HG02571 (cell line): Measurements from ENCODE around the gene CACNG3.
"Not testable (repeated sequence)": the region's sequence is repeated elsewhere in the genome, so short reads cannot be mapped to it uniquely, and the experiment has no call there.

ENCODE experiments used
- ATAC-seq: cut with Tn5 transposase; IDR thresholded peaks from one replicate; pipeline ENCODE4 v1.9.1; 2021; ENCODE audit warnings: mild to moderate bottlenecking, moderate library complexity; ENCODE audit not compliant: unreplicated experiment

Gene CACNG3

DNA sequence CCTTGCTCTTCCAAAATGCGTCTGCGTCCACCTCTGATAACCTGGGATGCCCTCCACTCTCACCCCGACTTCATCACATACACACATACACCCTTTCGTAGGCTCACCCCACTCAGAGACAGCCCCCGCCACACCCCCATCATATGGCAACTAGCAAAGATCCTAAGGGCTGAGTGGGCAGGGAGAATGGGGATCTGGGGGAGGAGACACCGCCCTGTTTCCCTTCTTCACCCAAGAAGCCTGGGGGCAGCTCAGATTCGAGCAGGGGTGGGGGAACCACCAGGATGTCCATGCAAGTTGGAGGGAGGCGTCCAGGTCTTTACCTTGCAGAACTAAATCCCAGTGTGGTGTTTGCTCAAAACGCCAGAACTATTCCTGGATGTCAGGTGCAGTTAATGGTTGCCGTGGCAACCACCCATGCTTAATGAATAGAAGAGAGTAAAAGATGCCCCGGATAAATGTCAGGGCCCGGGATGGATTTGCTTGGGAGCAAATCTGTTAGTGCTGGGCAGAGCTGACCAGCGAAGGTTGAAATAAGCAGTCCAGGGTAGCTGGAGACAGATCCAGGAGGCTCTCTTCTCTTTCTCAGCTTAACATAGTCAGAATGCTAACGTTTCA, 72.8 kb downstream of the CACNG3 start:
- ATAC-seq, result no peak

DNA sequence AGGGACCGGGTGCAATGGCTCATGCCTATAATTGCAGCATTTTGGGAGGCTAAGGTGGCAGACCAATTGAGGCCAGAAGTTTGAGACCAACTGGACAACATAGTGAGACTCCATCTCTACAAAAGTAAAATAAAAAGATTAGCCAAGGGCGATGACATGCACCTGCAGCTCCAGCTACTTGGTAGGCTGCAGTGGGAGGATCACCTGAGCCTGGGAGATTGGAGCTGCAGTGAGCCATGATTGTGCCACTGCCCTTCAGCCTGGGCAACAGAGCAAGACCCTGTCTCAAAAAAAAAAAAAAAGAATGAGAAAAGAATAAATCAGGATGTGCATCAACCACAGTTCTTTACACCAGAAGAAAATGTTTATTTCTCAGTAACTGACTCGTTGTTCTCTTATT, 76.0 kb downstream of the CACNG3 start:
- no peak for ATAC-seq

DNA sequence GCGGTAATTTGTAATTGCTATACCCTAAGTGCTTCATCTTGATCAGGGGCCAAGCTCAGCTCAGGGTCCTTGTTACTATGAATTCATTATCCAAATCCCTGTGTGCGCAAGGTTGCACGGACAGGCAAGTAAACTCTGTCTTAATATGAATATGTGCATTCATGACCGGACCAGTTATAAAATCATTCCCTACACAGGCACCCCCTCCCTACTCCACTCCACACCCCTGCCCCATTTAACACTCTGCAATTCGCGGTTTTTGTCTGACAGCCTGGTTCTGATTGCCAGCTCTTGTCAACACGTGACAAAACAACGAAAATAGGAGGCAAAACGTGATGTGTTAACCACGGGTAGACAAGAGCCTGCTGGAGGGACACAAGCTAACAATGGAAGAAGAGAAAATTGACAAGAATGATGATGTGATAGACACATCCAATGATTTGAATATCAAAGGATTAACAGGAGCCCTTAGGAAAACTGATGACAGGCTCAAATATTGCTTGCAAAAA, 76.5 kb downstream of the CACNG3 start:
- no peak for ATAC-seq

DNA sequence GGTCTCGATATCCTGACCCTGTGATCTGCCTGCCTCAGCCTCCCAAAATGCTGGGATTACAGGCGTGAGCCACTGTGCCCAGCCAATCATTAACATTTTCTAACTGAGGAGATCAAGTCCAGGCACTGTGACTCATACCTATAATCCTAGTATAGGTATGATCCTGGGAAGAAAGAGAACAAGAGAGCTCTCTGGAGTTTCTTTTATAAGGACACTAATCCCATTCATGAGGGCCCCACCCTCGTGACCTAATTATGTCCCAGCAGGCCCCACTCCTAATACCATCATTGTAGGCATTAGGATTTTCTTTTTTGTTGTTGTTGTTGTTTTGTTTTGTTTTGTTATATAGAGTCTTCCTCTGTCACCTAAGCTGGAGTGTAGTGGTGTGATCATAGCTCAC, 80.4 kb downstream of the CACNG3 start:
- no peak for ATAC-seq

DNA sequence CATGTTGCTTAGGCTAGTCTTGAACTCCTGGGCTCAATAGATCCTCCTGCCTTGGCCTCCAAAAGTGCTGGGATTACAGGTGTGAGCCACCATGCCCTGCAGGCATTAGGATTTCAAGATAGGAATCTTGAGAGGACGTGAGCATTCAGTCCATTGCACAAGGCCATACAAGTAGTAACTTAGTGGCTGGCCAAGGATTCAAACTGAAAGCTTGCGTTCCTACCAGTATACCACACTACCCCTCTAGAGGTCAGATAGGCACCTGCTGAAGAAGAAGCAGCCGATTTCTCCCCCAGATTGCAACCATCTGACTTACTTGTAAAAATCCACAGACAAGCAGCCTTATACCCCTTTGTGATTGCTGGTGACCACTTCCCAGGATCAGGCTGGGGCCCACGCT, 80.9 kb downstream of the CACNG3 start:
- ATAC-seq, result no peak

DNA sequence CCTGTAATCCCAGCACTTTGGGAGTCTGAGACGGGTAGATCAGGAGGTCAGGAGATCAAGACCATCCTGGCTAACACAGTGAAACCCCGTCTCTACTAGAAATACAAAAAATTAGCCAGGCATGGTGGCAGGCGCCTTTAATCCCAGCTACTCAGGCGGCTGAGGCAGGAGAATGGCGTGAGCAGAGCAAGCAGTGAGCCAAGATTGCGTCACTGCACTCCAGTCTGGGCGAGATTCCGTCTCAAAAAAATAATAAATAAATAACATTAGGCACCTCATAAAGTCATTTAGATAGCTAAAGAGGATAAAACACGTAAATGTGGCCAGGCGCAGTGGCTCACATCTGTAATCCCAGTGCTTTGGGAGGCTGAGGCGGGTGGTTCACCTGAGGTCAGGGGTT, 87.7 kb downstream of the CACNG3 start:
- ATAC-seq, result not testable (repeated sequence)

DNA sequence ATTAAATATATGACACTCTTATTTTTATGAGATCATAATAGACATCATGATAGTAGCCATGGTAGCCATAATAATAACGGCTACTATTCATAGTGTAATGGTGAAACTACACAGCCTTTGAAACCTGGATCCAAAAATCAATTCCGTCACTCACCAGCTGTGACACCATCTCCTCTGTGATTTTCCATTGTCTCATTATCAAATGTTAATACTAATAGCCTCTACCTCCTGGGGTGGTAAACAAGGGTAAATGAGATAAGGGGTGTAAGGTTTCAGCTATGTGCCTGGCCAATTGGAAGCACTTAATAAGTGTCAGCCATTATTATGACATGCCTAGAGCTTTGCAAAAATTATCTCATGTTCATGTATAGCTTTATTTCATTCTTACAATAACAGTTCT, 88.6 kb downstream of the CACNG3 start:
- no peak for ATAC-seq

DNA sequence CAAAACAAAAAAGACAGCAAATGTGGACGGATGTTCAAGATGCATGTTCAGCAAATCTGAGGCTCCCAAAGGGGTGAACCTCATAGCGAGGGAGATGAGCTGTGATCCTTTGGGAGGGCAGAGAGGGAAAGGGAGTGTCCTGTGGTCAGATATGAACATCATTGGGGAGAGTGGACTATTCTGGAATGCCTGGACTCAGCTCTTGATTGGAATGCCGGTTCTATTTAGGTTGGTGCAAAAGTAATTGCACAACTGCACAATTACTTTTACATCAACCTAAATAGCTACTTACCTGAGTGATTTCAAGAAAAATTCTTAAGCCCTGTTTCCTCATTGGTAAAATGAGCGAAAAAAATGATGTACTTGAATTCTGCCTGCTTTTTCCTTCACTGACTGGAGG, 89.6 kb downstream of the CACNG3 start:
- no peak for ATAC-seq

DNA sequence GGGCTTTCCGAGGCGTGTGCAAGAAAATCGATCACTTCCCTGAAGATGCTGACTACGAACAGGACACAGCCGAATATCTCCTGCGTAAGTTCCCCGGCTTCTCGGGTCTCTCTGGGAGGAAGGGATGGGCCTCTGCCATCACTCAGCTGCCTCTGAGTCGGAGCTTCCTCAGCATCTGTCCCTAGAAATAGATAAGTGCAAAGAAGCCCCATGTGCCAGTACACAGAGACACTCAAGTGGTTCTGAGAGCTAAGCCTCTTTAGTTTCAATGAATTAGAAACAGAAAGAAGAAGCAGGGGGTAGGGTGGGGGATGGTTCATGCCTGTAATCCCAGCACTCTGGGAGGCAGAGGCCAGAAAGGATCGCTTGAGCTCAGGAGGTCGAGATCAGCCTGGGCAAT, 90.6 kb downstream of the CACNG3 start:
- no peak for ATAC-seq

DNA sequence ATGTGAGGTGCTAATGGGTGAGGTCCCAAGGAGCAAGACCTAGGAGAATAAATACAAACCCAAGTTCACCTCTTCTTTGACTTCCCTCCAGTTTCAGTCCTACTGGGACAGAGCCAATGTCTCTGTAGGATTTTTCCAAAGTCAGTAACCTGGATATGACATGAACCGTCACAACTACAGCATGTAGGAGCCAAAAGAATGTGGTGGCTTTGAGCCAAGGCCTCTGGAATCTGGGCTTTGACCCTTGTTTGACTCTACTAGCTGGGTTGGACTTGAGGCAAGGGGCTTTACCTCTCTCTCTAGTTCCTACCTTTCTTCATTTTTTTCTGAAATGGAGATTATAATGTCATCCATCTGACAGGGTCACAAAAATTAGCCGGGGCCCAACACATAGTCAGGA, 91.4 kb downstream of the CACNG3 start:
- no peak for ATAC-seq

DNA sequence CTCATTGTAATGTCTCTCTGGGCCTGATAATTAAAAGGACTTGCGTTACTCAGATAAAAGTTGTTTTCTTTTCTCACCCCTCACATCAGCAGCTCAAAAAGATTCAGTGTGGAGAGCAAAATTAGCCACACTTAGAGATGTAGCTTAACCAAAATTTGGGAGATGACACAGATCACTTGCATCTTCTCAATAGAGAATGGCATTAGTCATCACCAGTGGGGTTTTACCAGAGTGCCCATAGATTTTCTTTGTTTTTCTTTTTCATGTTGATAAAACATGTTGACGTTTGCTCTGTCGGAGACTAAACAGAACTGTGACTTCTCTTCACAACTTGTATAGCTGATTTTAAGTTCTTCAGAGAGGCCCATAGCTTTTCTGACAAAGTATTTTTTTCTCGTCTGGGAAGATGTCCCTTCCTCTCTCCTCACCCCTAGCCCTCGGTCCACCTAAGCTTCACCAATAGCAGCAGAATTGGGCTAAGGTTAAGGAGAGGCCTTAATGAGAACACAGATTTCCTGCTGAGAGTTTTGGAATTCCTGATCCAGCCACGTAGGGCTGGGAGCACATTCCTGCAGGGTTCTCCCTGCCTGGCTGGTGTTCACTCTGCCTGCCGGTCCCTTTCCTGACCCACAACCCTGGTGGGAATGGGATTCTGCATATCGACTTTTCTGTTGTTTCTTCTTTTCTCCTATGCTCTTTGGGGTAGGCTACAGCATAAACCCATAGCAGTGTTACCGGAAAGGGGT, 92.6 kb downstream of the CACNG3 start:
- ATAC-seq, result no peak

DNA sequence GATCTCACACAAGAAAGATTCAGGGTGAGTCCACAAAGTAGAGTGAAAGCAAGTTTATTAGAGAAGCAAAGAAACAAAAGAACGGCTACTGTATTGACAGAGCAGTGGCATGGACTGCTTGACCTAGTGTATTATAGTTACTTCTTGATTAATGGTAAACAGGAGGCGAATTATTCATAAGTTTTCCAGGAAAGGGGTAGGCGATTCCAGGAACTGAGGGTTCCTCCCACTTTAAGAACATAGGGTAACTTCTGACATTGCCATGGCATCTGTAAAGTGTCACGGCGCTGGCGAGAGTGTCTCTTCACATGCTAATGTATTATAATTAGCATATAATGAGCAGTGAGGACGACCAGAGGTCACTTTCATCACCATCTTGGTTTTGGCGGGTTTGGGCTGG, 93.2 kb downstream of the CACNG3 start:
- no peak for ATAC-seq

DNA sequence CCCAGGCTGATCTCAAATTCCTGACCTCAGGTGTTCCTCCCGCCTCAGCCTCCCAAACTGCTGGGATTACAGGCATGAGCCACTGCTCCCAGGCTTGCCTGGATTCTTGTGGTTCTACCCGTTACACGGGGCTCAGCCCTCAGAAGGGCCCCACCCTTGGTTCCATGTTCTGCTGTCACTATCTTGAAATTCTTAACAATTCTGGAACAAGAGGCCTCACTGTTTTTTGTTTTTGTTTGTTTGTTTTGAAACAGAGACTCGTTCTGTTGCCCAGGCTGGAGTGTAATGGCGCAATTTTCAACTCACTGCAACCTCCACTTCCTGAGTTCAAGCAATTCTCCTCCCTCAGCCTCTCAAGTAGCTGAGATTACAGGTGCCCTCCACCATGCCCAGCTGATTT, 96.6 kb downstream of the CACNG3 start:
- no peak for ATAC-seq

DNA sequence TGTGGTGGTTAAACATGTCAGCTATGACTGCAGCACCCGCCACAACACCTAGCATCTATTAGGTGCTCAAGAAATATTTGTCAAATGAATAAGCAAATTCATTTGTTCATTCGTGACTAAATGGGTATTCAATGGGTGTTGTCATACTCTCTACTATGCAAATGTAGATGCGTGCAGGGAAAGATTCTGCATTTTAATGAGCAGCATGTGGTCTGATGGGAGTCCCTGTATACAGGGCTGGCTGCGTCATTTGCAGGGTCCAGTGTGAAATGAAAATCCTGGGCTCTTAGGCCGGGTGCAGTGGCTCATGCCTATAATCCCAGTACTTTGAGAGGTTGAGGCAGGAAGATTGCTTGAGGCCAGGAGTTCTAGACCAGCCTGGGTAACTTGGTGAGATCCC, 97.5 kb downstream of the CACNG3 start:
- ATAC-seq, result no peak

DNA sequence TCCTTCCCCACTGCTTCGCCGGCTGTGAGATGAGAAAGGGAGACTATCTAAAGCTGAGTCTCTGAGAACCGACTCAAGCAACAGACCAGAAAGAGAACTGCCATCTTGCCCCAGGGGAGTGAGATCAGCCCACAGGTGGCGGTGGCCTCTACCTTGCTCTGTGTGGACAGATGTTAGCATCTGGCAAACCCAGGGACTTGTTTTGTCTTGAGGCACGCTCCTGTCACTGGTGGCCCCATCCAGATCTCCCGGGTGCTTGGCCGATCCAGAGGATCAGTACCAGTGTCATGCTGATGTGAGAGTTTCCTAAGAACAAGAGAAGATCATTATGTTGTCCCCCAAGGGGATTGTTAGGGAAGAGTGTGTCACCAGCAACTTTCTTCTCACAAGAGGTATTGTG, 101.4 kb downstream of the CACNG3 start:
- no peak for ATAC-seq

DNA sequence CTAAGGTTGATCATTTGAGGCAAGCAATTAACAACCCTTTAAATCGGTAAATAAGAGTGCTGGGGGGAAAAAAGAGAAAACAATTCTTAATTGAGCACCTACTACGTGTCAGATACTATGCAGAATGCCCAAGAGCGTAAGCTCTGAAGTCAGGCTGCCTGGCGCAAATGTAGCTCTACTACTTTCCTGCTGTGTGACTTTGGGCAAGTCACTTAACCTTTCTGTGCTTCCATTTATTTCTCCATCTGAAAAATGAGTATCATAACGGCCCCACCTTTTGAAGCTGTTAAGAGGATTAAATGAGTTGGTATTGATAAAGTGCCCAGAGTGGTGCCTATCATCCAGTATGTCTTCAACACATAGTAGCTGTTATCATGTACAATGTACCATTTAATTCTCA, 102.0 kb downstream of the CACNG3 start:
- ATAC-seq, result no peak

DNA sequence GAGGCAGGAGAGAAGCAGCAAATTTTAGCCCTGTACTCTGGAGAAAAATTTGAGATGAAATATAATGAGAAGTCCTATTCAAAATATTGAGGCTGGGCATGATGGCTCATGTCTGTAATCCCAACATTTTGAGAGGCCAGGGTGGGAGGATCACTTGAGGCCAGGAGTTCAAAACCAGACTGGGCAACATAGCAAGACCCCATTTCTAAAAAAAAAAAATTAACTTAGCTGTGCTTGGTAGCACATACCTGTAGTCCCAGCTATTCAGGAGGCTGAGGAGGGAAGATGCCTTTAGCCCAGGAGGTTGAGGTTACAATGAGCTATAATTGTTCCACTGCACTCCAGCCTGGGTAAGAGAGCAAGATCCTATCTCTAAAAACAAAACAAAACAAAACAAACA, 103.4 kb downstream of the CACNG3 start:
- ATAC-seq, result no peak

DNA sequence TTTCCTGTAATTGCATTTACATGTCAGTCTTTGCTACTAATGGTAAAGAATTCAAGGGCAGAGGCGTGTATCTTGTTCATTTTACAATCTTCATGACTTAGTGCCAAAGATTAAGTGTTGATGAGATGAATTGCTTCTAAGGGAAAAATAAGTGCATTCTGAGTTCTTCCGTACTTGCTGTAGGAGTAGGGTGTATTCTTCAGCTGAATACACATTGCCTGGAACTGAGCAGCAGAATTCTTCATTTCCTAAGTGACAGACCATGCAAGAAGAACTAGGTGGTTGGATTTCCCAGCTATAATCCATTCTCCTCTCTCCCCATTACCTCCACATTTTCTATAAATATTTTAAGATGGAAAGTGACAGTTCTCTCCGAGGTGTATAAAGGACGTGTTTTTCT, 104.8 kb downstream of the CACNG3 start:
- no peak for ATAC-seq

DNA sequence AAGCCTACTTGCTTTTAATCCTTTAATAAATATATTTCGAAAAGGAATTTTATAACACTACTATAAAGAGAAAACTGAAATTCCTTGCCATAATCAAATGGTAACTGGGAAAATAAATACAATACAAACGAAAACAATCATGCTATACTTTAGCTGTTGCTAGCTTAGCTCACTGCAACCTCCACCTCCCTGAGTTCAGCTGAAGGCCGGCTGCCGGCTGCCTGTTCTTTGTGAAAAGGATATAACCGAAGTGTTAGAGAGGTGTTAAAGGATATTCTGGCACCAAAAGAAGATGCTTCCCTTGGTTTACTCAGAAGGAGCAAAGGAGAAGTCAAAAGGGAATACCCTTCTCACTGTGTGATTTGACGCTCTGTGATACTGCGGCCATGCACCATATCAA, 108.5 kb downstream of the CACNG3 start:
- ATAC-seq, result no peak

DNA sequence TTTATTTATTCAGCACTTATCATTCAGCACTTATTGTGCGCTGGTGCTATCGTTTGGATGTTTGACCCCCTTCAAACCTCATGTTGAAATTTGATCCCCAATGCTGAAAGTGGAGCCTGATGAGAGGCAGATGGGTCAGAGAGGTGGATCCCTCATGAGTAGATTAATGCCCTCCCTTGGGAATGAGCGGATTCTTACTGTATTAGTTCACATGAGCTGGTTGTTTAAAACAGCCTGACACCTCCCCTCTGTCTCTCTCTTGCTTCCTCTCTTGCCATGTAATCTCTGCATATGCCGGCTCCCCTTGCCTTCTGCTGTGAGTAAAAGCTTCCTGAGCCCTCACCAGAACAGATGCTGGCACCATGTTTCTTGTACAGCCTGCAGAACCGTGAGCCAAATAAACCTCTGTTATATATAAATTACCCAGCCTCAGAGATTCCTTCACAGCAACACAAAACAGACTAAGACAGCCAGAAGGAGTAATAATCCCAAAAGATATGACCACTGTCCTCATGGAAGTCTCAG, 111.1 kb downstream of the CACNG3 start:
- ATAC-seq, result no peak

DNA sequence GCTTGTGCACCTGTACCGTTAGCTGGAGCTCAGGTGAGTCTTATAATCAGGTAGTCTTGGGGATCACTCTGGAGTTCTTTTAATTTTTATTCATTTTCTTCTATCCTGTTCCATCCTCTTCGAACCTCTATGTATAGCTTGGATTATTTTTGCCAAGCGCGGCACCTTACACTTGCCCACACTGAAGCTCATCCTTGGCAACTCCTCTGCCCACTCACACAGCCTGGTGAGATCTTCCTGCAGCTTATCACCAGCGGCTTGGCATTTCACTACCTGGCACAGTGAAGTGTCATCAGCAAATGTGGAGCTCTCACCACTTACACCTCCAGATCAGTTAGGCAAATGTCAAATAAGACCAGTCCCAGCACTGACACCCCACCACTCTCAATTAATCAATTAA, 116.7 kb downstream of the CACNG3 start:
- ATAC-seq, result no peak

DNA sequence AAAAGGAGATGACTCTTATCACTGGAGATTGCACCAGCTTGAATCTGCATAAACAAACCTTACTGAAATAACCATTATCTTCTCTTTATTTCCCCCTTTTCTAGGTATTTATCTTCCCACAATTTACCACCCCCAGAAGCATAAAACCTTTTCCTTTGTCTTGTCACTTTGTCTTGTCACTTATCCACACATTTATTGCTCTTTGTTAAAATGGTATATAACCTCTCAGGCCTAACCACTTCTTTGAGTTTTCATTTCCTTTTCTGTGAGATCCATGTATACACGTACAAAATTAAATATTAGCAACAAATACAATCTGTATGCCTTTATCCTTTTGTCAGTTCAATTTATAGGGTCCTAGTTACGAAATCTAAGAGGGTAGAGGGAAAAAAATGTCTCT, 122.9 kb downstream of the CACNG3 start:
- ATAC-seq, result no peak
